Right kidney (tissue), 1 donor: Measurements from ENCODE around the gene ARF3.

Experiments
- DNase-seq: peaks from one replicate; pipeline ENCODE4 v3.0.0-alpha.2; 2016

ARF3 gene

GRCh38 chr12:48985475-48985897 is 28.2 kb upstream of the ARF3 start:
- no peak for DNase-seq

GRCh38 chr12:48982397-48983080 is 25.3 kb upstream of the ARF3 start:
- DNase-seq, result no peak

- no peak for DNase-seq
Measured at GRCh38 chr12:48981757-48982157, 24.5 kb upstream of the ARF3 start.

GRCh38 chr12:48980953-48981756 is 23.9 kb upstream of the ARF3 start:
- DNase-seq, result peak; percentile 56

- no peak for DNase-seq
Measured at GRCh38 chr12:48980389-48980952, 23.2 kb upstream of the ARF3 start.

GRCh38 chr12:48979602-48980388 is 22.5 kb upstream of the ARF3 start:
- peak; percentile 55 for DNase-seq

GRCh38 chr12:48978741-48979601 is 21.7 kb upstream of the ARF3 start:
- peak; percentile 47 for DNase-seq

GRCh38 chr12:48978291-48978740 is 21.0 kb upstream of the ARF3 start, which contains the start of gene WNT1:
Gene WNT1 (plus strand): TSS chr12:48978322. CDS start chr12:48978651, 329 bp downstream.
- peak; percentile 67 for DNase-seq

- DNase-seq, result no peak
Measured at GRCh38 chr12:48977290-48978281, 20.3 kb upstream of the ARF3 start.

- peak; percentile 45 for DNase-seq
Measured at GRCh38 chr12:48973941-48974673, 16.8 kb upstream of the ARF3 start.

- no peak for DNase-seq
Measured at GRCh38 chr12:48973531-48973930, 16.2 kb upstream of the ARF3 start.

- no peak for DNase-seq
Measured at GRCh38 chr12:48972952-48973483, 15.7 kb upstream of the ARF3 start.

GRCh38 chr12:48972213-48972951 is 15.1 kb upstream of the ARF3 start:
- DNase-seq, result no peak

GRCh38 chr12:48970702-48971334 is 13.5 kb upstream of the ARF3 start:
- DNase-seq, result peak; percentile 27

- peak; percentile 71 for DNase-seq
Measured at GRCh38 chr12:48969833-48970701, 12.8 kb upstream of the ARF3 start.

- no peak for DNase-seq
Measured at GRCh38 chr12:48969160-48969771, 12.0 kb upstream of the ARF3 start.
